Hepatocyte (in vitro differentiated cells): ENCODE data around the gene EMC1. TPM values are rescaled to one million over a fixed set of nuclear protein-coding genes. Genes with fewer than 3 reads are reported as not detected.

ENCODE experiments used
- DNase-seq: peaks from one replicate; pipeline ENCODE4 v3.0.0-alpha.2; 2016; ENCODE audit warnings: low spot score
- H2AFZ ChIP-seq: fragments of 200-600 bp; sonication (generic); 2 replicates; pipeline ENCODE4 v1.6.0; 2016; ENCODE audit warnings: antibody characterized with exemption, mild to moderate bottlenecking
- H3K27ac ChIP-seq: fragments of 200-600 bp; sonication (generic); 2 replicates; pipeline ENCODE4 v1.5.1; 2016; ENCODE audit warnings: mild to moderate bottlenecking
- H3K27me3 ChIP-seq: fragments of 200-600 bp; sonication (generic); 2 replicates; pipeline ENCODE4 v1.6.1; 2016
- H3K36me3 ChIP-seq: fragments of 200-600 bp; sonication (generic); replicated peaks from 2 replicates; pipeline ENCODE4 v1.5.1; 2016; ENCODE audit warnings: low read depth; ENCODE audit not compliant: insufficient read depth
- H3K4me1 ChIP-seq: fragments of 200-600 bp; sonication (generic); 2 replicates; pipeline ENCODE4 v1.5.1; 2016; ENCODE audit warnings: mild to moderate bottlenecking, moderate library complexity; ENCODE audit not compliant: insufficient read depth
- H3K4me2 ChIP-seq: fragments of 200-600 bp; sonication (generic); 2 replicates; pipeline ENCODE4 v1.6.0; 2016
- H3K4me3 ChIP-seq: fragments of 200-600 bp; sonication (generic); 2 replicates; pipeline ENCODE4 v1.5.1; 2016; ENCODE audit warnings: mild to moderate bottlenecking
- H3K79me2 ChIP-seq: fragments of 200-600 bp; sonication (generic); 2 replicates; pipeline ENCODE4 v1.6.0; 2017; ENCODE audit warnings: mild to moderate bottlenecking
- H3K9me2 ChIP-seq: fragments of 200-600 bp; sonication (generic); replicated peaks from 2 replicates; pipeline ENCODE4 v1.6.0; 2017; ENCODE audit warnings: mild to moderate bottlenecking; ENCODE audit not compliant: insufficient read depth
- H3K9me3 ChIP-seq: fragments of 200-600 bp; sonication (generic); 2 replicates; pipeline ENCODE4 v1.5.1; 2016; ENCODE audit warnings: low read depth, mild to moderate bottlenecking
- H4K20me1 ChIP-seq: fragments of 200-600 bp; sonication (generic); 2 replicates; pipeline ENCODE4 v1.6.0; 2016; ENCODE audit warnings: mild to moderate bottlenecking; ENCODE audit not compliant: insufficient read depth, poor library complexity, severe bottlenecking
- EZH2 ChIP-seq: fragments of 200-600 bp; sonication (generic); IDR thresholded peaks from 2 replicates; pipeline ENCODE4 v1.6.1; 2016; ENCODE audit warnings: antibody characterized with exemption, mild to moderate bottlenecking, borderline replicate concordance
- EZH2phosphoT487 ChIP-seq: fragments of 200-600 bp; sonication (generic); IDR thresholded peaks from one replicate; pipeline ENCODE4 v1.6.1; 2018; ENCODE audit warnings: antibody characterized with exemption, mild to moderate bottlenecking, low read depth, moderate library complexity; ENCODE audit not compliant: unreplicated experiment, severe bottlenecking
- WGBS: methylation state at CpG from one replicate; pipeline ENCODE4 v1.1.6; 2016; ENCODE audit warnings: low lambda C conversion rate; ENCODE audit errors: missing lambda C conversion rate; 5-methylcytosine and 5-hydroxymethylcytosine counted together
- polyA plus RNA-seq: library from polyadenylated mRNA; unstranded; fragments of >200 nt; fragmentation: Nextera tagmentation; extraction: Ambion mirVana; gene quantifications from 2 replicates; pipeline ENCODE4 v1.2.1, GENCODE V29; 2016
- total RNA-seq: library from RNA; depleted of rRNA; stranded (reverse); fragments of >200 nt; gene quantifications from 2 replicates; pipeline ENCODE4 v1.2.3, GENCODE V29; 2014
- TF ChIP-seq, protein P1 (sequence below): fragments of 200-600 bp; sonication (generic); IDR thresholded peaks from 2 replicates; pipeline ENCODE4 v1.5.1; 2016; ENCODE audit warnings: antibody characterized with exemption, mild to moderate bottlenecking; ENCODE audit not compliant: poor library complexity

The EMC1 gene
- total and polyA plus RNA-seq, 2 experiments from 2014 or later = 33.2 to 35.8 TPM

DNA sequence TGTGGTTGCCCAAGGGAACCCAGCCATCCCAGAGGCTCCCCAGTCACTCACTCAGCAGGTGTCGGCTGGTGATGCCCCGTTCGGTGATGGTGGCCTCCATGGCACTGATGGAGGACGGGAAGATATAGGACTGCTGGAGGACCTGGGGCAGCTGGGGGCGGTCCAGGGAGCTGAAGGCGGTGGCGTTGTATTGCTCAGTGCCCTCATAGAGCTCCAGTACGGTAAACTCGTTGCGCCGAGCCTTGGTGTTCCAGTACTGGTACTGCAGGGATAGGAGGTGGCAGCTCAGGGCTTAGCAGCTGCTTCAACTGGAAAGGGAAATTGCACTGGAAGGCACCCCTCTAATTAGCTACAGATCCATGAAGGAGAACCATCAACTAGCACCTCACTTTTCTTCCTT lies 28.8 kb downstream of the EMC1 start:
- no peak for DNase-seq
- Histone ChIP-seq H2AFZ (no peak overlapping the region), H3K4me2 (no peak overlapping the region), H3K9me2 (no peaks in the 10 kb centered on the region), H3K4me3 (no peak overlapping the region), H3K27me3 (no peaks in the 10 kb centered on the region), H3K36me3 (no peaks in the 10 kb centered on the region), H3K27ac (no peak overlapping the region), H3K9me3 (no peaks in the 10 kb centered on the region), H4K20me1 (no peaks in the 10 kb centered on the region), H3K4me1 (no peaks in the 10 kb centered on the region), H3K79me2 (peaks cover 2% of the 10 kb centered on the region)
- TF ChIP-seq, protein P1, sequence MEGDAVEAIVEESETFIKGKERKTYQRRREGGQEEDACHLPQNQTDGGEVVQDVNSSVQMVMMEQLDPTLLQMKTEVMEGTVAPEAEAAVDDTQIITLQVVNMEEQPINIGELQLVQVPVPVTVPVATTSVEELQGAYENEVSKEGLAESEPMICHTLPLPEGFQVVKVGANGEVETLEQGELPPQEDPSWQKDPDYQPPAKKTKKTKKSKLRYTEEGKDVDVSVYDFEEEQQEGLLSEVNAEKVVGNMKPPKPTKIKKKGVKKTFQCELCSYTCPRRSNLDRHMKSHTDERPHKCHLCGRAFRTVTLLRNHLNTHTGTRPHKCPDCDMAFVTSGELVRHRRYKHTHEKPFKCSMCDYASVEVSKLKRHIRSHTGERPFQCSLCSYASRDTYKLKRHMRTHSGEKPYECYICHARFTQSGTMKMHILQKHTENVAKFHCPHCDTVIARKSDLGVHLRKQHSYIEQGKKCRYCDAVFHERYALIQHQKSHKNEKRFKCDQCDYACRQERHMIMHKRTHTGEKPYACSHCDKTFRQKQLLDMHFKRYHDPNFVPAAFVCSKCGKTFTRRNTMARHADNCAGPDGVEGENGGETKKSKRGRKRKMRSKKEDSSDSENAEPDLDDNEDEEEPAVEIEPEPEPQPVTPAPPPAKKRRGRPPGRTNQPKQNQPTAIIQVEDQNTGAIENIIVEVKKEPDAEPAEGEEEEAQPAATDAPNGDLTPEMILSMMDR = no peak
- no peak for TF ChIP-seq EZH2phosphoT487
- TF ChIP-seq EZH2 = no peak
- 94% methylated on average over 11 of the region's 11 CpGs for WGBS

DNA sequence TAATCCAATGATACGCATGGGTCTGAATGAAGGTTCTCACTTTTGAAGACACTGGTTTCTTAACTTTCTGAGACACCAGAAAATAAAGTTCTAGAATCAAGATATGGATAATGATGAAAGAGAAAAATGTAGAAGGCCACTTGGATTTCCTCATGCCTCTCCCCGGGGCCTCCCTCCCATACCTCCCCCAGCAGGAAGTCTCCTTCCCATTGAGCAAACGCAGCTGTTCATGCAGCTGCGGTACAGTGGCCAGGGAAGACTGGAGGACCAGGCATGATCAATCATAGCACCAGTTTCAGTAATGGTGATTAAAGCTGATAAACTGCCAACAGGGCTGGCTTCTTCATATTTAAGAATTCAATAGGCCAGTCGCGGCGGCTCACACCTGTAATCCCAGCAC lies 30.3 kb downstream of the EMC1 start:
- no peaks in the 10 kb centered on the region for H3K9me3 ChIP-seq
- no peaks in the 10 kb centered on the region for H3K4me1 ChIP-seq
- H3K27ac ChIP-seq = peak overlapping the region; percentile 34
- TF ChIP-seq, protein P1 = no peak
- TF ChIP-seq EZH2phosphoT487 = no peak
- TF ChIP-seq EZH2 = no peak
- DNase-seq = no peak
- no peak overlapping the region for H3K4me3 ChIP-seq
- no peaks in the 10 kb centered on the region for H3K9me2 ChIP-seq
- H3K36me3 ChIP-seq = no peaks in the 10 kb centered on the region
- WGBS = 86% methylated on average over 7 of the region's 7 CpGs
- no peak overlapping the region for H3K4me2 ChIP-seq
- peaks cover 7% of the 10 kb centered on the region for H3K79me2 ChIP-seq
- H4K20me1 ChIP-seq = no peaks in the 10 kb centered on the region
- no peak overlapping the region for H2AFZ ChIP-seq
- no peaks in the 10 kb centered on the region for H3K27me3 ChIP-seq

DNA sequence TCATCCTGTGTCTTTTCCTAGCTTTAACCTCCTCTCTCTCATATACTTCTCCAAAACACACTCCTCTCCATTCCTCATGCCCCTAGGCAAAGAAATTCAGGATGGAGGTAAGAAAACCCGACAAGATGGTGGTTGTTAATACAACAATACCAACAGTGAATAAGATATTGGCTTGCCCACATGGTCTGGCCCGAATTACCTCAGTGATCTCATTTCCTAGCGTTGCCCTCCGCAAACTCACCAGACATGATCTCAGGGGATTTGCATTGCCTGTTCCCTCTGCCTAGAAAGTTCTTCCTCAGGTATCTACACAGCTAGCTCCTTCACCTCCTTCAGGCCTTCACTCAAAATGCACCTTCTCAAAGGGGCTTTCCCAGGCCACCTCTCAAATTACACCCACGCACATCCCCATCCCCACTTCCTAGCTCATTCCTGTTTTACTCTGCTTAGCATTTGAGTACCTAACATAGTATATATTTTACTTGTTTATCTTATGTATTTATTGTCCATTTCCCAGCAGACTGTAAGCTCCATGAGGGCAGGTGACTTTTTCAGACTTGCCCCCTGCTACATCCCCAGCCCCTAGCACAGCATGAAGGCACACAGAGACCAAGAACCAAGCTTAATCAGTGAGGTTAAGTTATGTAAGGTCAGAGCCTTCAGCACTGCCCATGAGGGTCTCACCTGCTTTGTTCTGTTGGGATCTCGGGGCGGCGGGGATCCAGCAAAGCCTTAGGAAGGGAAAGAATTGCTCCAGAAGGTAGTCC lies 31.1 kb downstream of the EMC1 start:
- no peak overlapping the region for H2AFZ ChIP-seq
- no peaks in the 10 kb centered on the region for H3K36me3 ChIP-seq
- no peaks in the 10 kb centered on the region for H3K4me1 ChIP-seq
- no peaks in the 10 kb centered on the region for H4K20me1 ChIP-seq
- TF ChIP-seq EZH2 (no peak), EZH2phosphoT487 (no peak)
- TF ChIP-seq, protein P1 = no peak
- no peak overlapping the region for H3K4me3 ChIP-seq
- DNase-seq = no peak
- H3K9me3 ChIP-seq = no peaks in the 10 kb centered on the region
- 94% methylated on average over 8 of the region's 8 CpGs for WGBS
- no peaks in the 10 kb centered on the region for H3K27me3 ChIP-seq
- H3K9me2 ChIP-seq = no peaks in the 10 kb centered on the region
- peak overlapping the region; percentile 34 for H3K27ac ChIP-seq
- peaks cover 13% of the 10 kb centered on the region for H3K79me2 ChIP-seq
- H3K4me2 ChIP-seq = no peak overlapping the region
